CD4-positive, alpha-beta T cell (primary cell): ENCODE data around the gene MEGF8. TPM values are rescaled to one million over a fixed set of nuclear protein-coding genes. Genes with fewer than 3 reads are reported as not detected.
A peak's percentile ranks its signal among the peaks of the same experiment; 100 is the strongest.

Experiments
- ATAC-seq: fragments of 200-7000 bp; cut with Tn5 transposase; one replicate; pipeline ENCODE4 v1.10.0; 2022; ENCODE audit warnings: mild to moderate bottlenecking; ENCODE audit not compliant: poor library complexity
- CTCF ChIA-PET: fragments of 350-600 bp; sonication (Branson Sonifier 250); formaldehyde crosslinking; loops from one replicate; lab custom pipeline; 2021; ENCODE audit warnings: antibody characterized with exemption, inconsistent platforms; lab: Charles Lee
- POLR2A ChIA-PET: fragments of 350-600 bp; sonication (Branson Sonifier 250); formaldehyde crosslinking; loops from one replicate; lab custom pipeline; 2021; ENCODE audit warnings: antibody characterized with exemption, inconsistent platforms; lab: Charles Lee
- DNase-seq, 14 experiments: peaks; one replicate each; pipeline ENCODE4 v3.0.0-alpha.2; 2013 to 2020; ENCODE audit warnings: mixed read lengths in 2 of 14
- H3K27ac ChIP-seq, 2 donors: one replicate each; pipeline versions ENCODE4 v1.5.1 to v1.7.0; 2013; ENCODE audit warnings: low read length in 2 of 2, low read depth in 1 of 2, mild to moderate bottlenecking in 1 of 2
- H3K27me3 ChIP-seq, 2 experiments: 1 replicate in 1 of 2; 2 replicates in 1 of 2; pipeline versions ENCODE4 v1.6.1 to v1.7.0; 2013; ENCODE audit warnings: low read length in 2 of 2, control low read depth in 1 of 2, mild to moderate bottlenecking in 1 of 2, moderate library complexity in 1 of 2; ENCODE audit not compliant: insufficient read depth in 2 of 2, control insufficient read depth in 1 of 2
- H3K36me3 ChIP-seq: one replicate; pipeline ENCODE4 v1.6.1; 2013; ENCODE audit warnings: low read length, control low read depth; ENCODE audit not compliant: insufficient read depth
- H3K4me1 ChIP-seq: one replicate; pipeline ENCODE4 v1.6.1; 2013; ENCODE audit warnings: low read length, control low read depth; ENCODE audit not compliant: insufficient read depth
- H3K4me3 ChIP-seq: one replicate; pipeline ENCODE4 v1.5.1; 2013; ENCODE audit warnings: mild to moderate bottlenecking, low read length, moderate library complexity
- H3K9me3 ChIP-seq, 2 experiments: 1 replicate in 1 of 2; 2 replicates in 1 of 2; pipeline versions ENCODE4 v1.6.1 to v1.7.0; 2013; ENCODE audit warnings: low read length in 2 of 2, mild to moderate bottlenecking in 2 of 2, control low read depth in 1 of 2, moderate library complexity in 1 of 2; ENCODE audit not compliant: control insufficient read depth in 1 of 2, insufficient read depth in 1 of 2
- H3K27ac Mint-ChIP-seq: one replicate; pipeline ENCODE4 v1.8.0; 2020; ENCODE audit warnings: mixed read lengths
- H3K27me3 Mint-ChIP-seq: one replicate; pipeline ENCODE4 v1.8.0; 2021; ENCODE audit warnings: mixed read lengths
- H3K36me3 Mint-ChIP-seq: one replicate; pipeline ENCODE4 v1.8.0; 2021; ENCODE audit warnings: low read depth, mixed read lengths
- H3K4me1 Mint-ChIP-seq: one replicate; pipeline ENCODE4 v1.8.0; 2021; ENCODE audit warnings: low read depth, mixed read lengths
- H3K4me3 Mint-ChIP-seq: one replicate; pipeline ENCODE4 v1.8.0; 2020; ENCODE audit warnings: mild to moderate bottlenecking, mixed read lengths
- H3K9me3 Mint-ChIP-seq: one replicate; pipeline ENCODE4 v1.8.0; 2020; ENCODE audit warnings: mixed read lengths
- intact Hi-C, 2 experiments: fragments of 100-400 bp; cut with DNase I in 1 of 2; cut with micrococcal nuclease in 1 of 2; formaldehyde crosslinking; loops; one replicate each; pipeline versions ENCODE4 v1.15.1 to v1.9.0; 2023 to 2025; cut with DNase I, micrococcal nuclease
- polyA plus RNA-seq, 2 donors: library from polyadenylated mRNA; unstranded; fragments of 120-200 nt; gene quantifications; one replicate each; pipeline ENCODE4 v1.2.1, GENCODE V29; 2013
- total RNA-seq, 174 experiments: library from RNA in 2 of 174; stranded (reverse) in 2 of 174; gene quantifications; one replicate each; pipeline ENCODE4 v1.2.3 and lab custom pipeline; 2021 to 2026
- TF ChIP-seq, protein P1 (sequence below): fragments of 200-600 bp; IDR thresholded peaks from one replicate; pipeline ENCODE4 v1.8.0; 2022; ENCODE audit warnings: antibody characterized with exemption, mild to moderate bottlenecking

MEGF8 gene
- 1 to 10 TPM; 4.1 to 4.2 TPM for total RNA-seq
- 3.8 TPM for polyA plus RNA-seq (2013, experiment 1 of 2)
- polyA plus RNA-seq (2013, experiment 2 of 2), result 4.6 TPM
- total RNA-seq (lab: John Stamatoyannopoulos, UW), result 5.8 to 55.6 (median 27.4) reads per million in 172 experiments

DNA sequence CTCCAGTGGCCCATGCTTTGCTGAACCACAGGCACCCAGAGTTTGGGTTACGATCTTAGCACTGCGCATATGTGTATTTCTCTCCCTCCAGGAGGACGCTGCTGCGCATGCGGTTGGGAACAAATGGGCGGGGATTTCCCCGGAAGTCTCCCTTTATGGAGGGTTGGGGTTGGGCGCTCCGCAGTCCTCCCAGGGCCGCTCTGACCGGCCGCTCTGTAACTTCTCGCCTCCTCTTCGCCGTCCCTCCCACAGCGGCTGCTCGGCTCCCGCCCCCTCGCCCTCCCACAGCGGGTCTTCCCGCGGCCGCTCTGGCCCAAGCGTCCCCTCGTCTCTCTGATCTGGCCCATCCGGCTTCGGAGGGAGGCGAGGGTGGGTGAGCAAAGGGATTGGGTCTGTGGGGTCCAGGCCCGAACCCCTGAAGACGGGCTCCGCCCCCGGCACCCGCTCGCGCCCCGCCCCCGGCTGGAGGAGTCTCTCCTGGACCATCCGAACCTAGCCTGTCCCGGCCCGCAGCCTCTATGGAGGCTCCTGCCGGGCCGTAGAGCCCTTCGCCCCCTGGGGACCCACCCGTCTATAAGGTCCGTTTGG lies at the start of gene MEGF8:
MEGF8 (plus strand) TSS at position 328 of the 588 bp plus-strand sequence. CDS start 609 bp downstream, outside the sequence.
- POLR2A ChIA-PET, result no interaction called here
- intact Hi-C loops, result loop anchor here (1.0 to 10.0 kb wide), 10 partner anchors 23 to 1981 kb away; partner anchors contain the start of genes PAFAH1B3 (in 2 of the 2), PRR19 (in 2 of the 2), C19orf47 (in 1 of the 2) and GSK3A (in 1 of the 2)
- ATAC-seq, result peak; percentile 95
- peak within 1 kb of the TSS; percentile 50 for H3K27ac Mint-ChIP-seq
- no peaks in the 10 kb centered on the region for H3K36me3 Mint-ChIP-seq
- H3K4me3 Mint-ChIP-seq, result peak within 1 kb of the TSS; percentile 94
- peaks cover 25% of the 10 kb centered on the region for H3K27me3 Mint-ChIP-seq
- TF ChIP-seq, protein P1, sequence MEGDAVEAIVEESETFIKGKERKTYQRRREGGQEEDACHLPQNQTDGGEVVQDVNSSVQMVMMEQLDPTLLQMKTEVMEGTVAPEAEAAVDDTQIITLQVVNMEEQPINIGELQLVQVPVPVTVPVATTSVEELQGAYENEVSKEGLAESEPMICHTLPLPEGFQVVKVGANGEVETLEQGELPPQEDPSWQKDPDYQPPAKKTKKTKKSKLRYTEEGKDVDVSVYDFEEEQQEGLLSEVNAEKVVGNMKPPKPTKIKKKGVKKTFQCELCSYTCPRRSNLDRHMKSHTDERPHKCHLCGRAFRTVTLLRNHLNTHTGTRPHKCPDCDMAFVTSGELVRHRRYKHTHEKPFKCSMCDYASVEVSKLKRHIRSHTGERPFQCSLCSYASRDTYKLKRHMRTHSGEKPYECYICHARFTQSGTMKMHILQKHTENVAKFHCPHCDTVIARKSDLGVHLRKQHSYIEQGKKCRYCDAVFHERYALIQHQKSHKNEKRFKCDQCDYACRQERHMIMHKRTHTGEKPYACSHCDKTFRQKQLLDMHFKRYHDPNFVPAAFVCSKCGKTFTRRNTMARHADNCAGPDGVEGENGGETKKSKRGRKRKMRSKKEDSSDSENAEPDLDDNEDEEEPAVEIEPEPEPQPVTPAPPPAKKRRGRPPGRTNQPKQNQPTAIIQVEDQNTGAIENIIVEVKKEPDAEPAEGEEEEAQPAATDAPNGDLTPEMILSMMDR, result no peak
- H3K4me3 ChIP-seq, result peak within 1 kb of the TSS; percentile 84
- H3K36me3 ChIP-seq, result no peaks in the 10 kb centered on the region
- peak; percentile 97 to 99 (median 98) for DNase-seq
- H3K4me1 ChIP-seq, result peaks cover 26% of the 10 kb centered on the region
- CTCF ChIA-PET, result interaction anchor here (0.8 kb wide), 1 partner anchor 21 kb away, joined by 3 read pairs; no protein-coding TSS in a partner anchor
- H3K9me3 Mint-ChIP-seq, result no peaks in the 10 kb centered on the region
- peaks cover 16 to 21% of the 10 kb centered on the region in 2 experiments for H3K27me3 ChIP-seq
- peak within 1 kb of the TSS; percentile 46 to 55 for H3K27ac ChIP-seq
- H3K4me1 Mint-ChIP-seq, result peaks cover 25% of the 10 kb centered on the region
- H3K9me3 ChIP-seq, result peaks cover 0 to 4% of the 10 kb centered on the region in 2 experiments

GRCh38 chr19:42276284-42276683 lies 49.2 kb upstream of the MEGF8 start:
- ATAC-seq (no peak), DNase-seq (peak in 2 of 14 experiments; percentile 2 to 34)
- no peak overlapping the region for H3K27ac ChIP-seq
- peaks cover 25% of the 10 kb centered on the region for H3K36me3 Mint-ChIP-seq
- peaks cover 78% of the 10 kb centered on the region for H3K4me1 ChIP-seq
- POLR2A ChIA-PET, result no interaction called here
- TF ChIP-seq, protein P1, result no peak
- no peaks in the 10 kb centered on the region for H3K9me3 ChIP-seq
- H3K4me1 Mint-ChIP-seq, result peaks cover 41% of the 10 kb centered on the region
- peaks cover 35% of the 10 kb centered on the region for H3K36me3 ChIP-seq
- no peaks in the 10 kb centered on the region for H3K27me3 ChIP-seq
- H3K4me3 ChIP-seq, result no peak overlapping the region
- intact Hi-C loops, result no loop called here
- CTCF ChIA-PET, result no interaction called here
- H3K27ac Mint-ChIP-seq, result peak overlapping the region; percentile 57
- H3K27me3 Mint-ChIP-seq, result no peaks in the 10 kb centered on the region
- peak overlapping the region; percentile 11 for H3K4me3 Mint-ChIP-seq
- no peaks in the 10 kb centered on the region for H3K9me3 Mint-ChIP-seq

DNA sequence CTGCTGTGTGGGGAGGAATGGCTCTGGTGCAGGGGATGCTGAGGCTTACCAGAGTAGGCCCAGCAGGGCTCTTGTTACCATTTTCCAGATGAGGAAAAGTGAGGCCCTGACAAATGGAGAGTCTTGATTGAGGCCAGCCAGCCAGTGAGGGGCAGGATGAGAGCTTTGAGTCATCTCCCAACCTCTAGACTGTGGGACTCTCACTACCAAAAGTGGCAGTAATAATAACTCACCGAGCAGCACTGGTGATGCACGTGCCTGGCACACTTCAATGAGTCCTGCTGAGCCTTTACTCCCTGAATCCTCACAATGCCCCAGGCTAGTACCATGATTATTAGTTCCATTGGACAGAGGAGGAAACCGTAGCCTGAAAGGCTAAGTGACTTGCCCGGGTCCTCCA lies 48.6 kb upstream of the MEGF8 start:
- ChIA-PET CTCF (no interaction called here), POLR2A (no interaction called here)
- TF ChIP-seq, protein P1, result no peak
- peaks cover 21% of the 10 kb centered on the region for H3K36me3 Mint-ChIP-seq
- intact Hi-C loops, result no loop called here
- no peaks in the 10 kb centered on the region for H3K27me3 Mint-ChIP-seq
- no peak overlapping the region for H3K27ac ChIP-seq
- ATAC-seq (no peak), DNase-seq (peak in 2 of 14 experiments; percentile 11 to 15)
- H3K4me1 ChIP-seq, result peaks cover 78% of the 10 kb centered on the region
- peaks cover 31% of the 10 kb centered on the region for H3K36me3 ChIP-seq
- H3K9me3 ChIP-seq, result no peaks in the 10 kb centered on the region
- H3K4me3 Mint-ChIP-seq, result no peak overlapping the region
- peak overlapping the region; percentile 57 for H3K27ac Mint-ChIP-seq
- H3K27me3 ChIP-seq, result no peaks in the 10 kb centered on the region
- no peak overlapping the region for H3K4me3 ChIP-seq
- no peaks in the 10 kb centered on the region for H3K9me3 Mint-ChIP-seq
- H3K4me1 Mint-ChIP-seq, result peaks cover 44% of the 10 kb centered on the region
